B cell (primary cell): ENCODE results near the gene ZNF621.

Source experiments
- EZH2 ChIP-seq: IDR thresholded peaks from 2 replicates; pipeline ENCODE4 v1.6.1; 2012; ENCODE audit warnings: borderline replicate concordance, low read depth, mild to moderate bottlenecking, moderate library complexity, low read length; ENCODE audit not compliant: insufficient read depth, poor library complexity, severe bottlenecking
- TF ChIP-seq, protein P1 (sequence below): fragments of 200-600 bp; IDR thresholded peaks from one replicate; pipeline ENCODE4 v1.8.0; 2022; ENCODE audit warnings: antibody characterized with exemption, mild to moderate bottlenecking

DNA sequence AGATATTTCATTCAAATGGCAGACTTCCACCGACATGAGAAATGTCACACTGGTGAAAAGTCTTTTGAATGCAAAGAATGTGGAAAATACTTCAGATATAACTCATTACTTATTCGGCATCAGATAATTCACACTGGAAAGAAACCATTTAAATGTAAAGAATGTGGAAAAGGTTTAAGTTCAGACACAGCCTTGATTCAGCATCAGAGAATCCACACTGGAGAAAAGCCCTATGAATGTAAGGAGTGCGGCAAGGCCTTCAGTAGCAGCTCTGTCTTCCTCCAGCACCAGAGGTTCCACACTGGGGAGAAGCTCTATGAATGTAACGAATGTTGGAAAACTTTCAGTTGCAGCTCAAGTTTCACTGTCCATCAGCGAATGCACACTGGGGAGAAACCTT lies 8.6 kb upstream of the ZNF621 start:
- TF ChIP-seq, protein P1, sequence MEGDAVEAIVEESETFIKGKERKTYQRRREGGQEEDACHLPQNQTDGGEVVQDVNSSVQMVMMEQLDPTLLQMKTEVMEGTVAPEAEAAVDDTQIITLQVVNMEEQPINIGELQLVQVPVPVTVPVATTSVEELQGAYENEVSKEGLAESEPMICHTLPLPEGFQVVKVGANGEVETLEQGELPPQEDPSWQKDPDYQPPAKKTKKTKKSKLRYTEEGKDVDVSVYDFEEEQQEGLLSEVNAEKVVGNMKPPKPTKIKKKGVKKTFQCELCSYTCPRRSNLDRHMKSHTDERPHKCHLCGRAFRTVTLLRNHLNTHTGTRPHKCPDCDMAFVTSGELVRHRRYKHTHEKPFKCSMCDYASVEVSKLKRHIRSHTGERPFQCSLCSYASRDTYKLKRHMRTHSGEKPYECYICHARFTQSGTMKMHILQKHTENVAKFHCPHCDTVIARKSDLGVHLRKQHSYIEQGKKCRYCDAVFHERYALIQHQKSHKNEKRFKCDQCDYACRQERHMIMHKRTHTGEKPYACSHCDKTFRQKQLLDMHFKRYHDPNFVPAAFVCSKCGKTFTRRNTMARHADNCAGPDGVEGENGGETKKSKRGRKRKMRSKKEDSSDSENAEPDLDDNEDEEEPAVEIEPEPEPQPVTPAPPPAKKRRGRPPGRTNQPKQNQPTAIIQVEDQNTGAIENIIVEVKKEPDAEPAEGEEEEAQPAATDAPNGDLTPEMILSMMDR, result no peak
- TF ChIP-seq EZH2, result no peak
